Suprapubic skin (tissue), 4 donors: ENCODE data around the gene KSR1. TPM values are rescaled to one million over a fixed set of nuclear protein-coding genes. Genes with fewer than 3 reads are reported as not detected.

Experiments used
- DNase-seq, 2 donors: peaks; one replicate each; pipeline ENCODE4 v3.0.0-alpha.2; 2019; ENCODE audit warnings: low spot score in 2 of 2
- H3K27ac ChIP-seq: fragments of 200-600 bp; sonication (generic); one replicate; pipeline ENCODE4 v1.5.1; 2019
- H3K27me3 ChIP-seq: fragments of 200-600 bp; sonication (generic); one replicate; pipeline ENCODE4 v1.5.1; 2019
- H3K36me3 ChIP-seq: fragments of 200-600 bp; sonication (generic); one replicate; pipeline ENCODE4 v1.5.1; 2019
- H3K4me1 ChIP-seq: fragments of 200-600 bp; sonication (generic); one replicate; pipeline ENCODE4 v1.5.1; 2019
- H3K4me3 ChIP-seq: fragments of 200-600 bp; sonication (generic); one replicate; pipeline ENCODE4 v1.5.1; 2019; ENCODE audit warnings: mild to moderate bottlenecking
- H3K9me3 ChIP-seq: fragments of 200-600 bp; sonication (generic); one replicate; pipeline ENCODE4 v1.5.1; 2019
- CTCF ChIP-seq, 2 donors: fragments of 200-600 bp in 1 of 2; fragments of 450-650 bp in 1 of 2; sonication (generic) in 1 of 2; IDR thresholded peaks; one replicate each; pipeline ENCODE4 v1.5.1; 2016 to 2019; ENCODE audit warnings: antibody characterized with exemption in 2 of 2, mild to moderate bottlenecking in 1 of 2, moderate library complexity in 1 of 2
- EP300 ChIP-seq: sonication (generic); formaldehyde crosslinking; IDR thresholded peaks from one replicate; pipeline ENCODE4 v1.6.1; 2017; ENCODE audit warnings: antibody characterized with exemption
- POLR2A ChIP-seq, 2 donors: fragments of 450-650 bp; IDR thresholded peaks; one replicate each; pipeline ENCODE4 v1.6.1; 2017; ENCODE audit warnings: antibody characterized with exemption in 2 of 2, mild to moderate bottlenecking in 2 of 2, moderate library complexity in 2 of 2
- POLR2AphosphoS5 ChIP-seq, 3 donors: sonication (generic); formaldehyde crosslinking; IDR thresholded peaks; one replicate each; pipeline ENCODE4 v1.6.1; 2017; ENCODE audit warnings: antibody characterized with exemption in 3 of 3
- WGBS: methylation state at CpG from one replicate; pipeline ENCODE4 v1.1.5; 2018; 5-methylcytosine and 5-hydroxymethylcytosine counted together
- total RNA-seq, 4 donors: library from RNA; depleted of rRNA; stranded (reverse); fragments of >200 nt; gene quantifications; one replicate each; pipeline ENCODE4 v1.1.0, GENCODE V29; 2016

KSR1 gene
- total RNA-seq, 4 donors from 2014 or later = 38.1 to 54.0 (median 49.5) TPM

- Histone ChIP-seq H3K27ac (no peak overlapping the region), H3K4me1 (peaks cover 12% of the 10 kb centered on the region), H3K9me3 (no peaks in the 10 kb centered on the region), H3K4me3 (no peak overlapping the region), H3K36me3 (no peaks in the 10 kb centered on the region), H3K27me3 (no peaks in the 10 kb centered on the region)
- no peak for TF ChIP-seq CTCF (IDR thresholded peaks at IDR 0.05)
- no peak for TF ChIP-seq POLR2AphosphoS5 (IDR thresholded peaks at IDR 0.05)
- no peak for TF ChIP-seq POLR2A (IDR thresholded peaks at IDR 0.05)
- TF ChIP-seq EP300 = no peak
- DNase-seq = no peak
- WGBS = 81% methylated on average over 10 of the region's 10 CpGs
These were observed 55.1 kb downstream of the KSR1 start for GRCh38 chr17:27511168-27511883.

GRCh38 chr17:27512031-27512430 is 55.8 kb downstream of the KSR1 start:
- WGBS = 78% methylated on average over 2 of the region's 2 CpGs
- Histone ChIP-seq H3K27ac (no peak overlapping the region), H3K4me3 (no peak overlapping the region), H3K9me3 (no peaks in the 10 kb centered on the region), H3K36me3 (no peaks in the 10 kb centered on the region), H3K4me1 (peaks cover 7% of the 10 kb centered on the region), H3K27me3 (no peaks in the 10 kb centered on the region)
- no peak for DNase-seq
- no peak for TF ChIP-seq POLR2A (IDR thresholded peaks at IDR 0.05)
- TF ChIP-seq EP300 = no peak
- TF ChIP-seq CTCF (IDR thresholded peaks at IDR 0.05) = no peak
- TF ChIP-seq POLR2AphosphoS5 (IDR thresholded peaks at IDR 0.05) = no peak

GRCh38 chr17:27512511-27513346 is 56.5 kb downstream of the KSR1 start:
- H3K27me3 ChIP-seq = no peaks in the 10 kb centered on the region
- H3K9me3 ChIP-seq = no peaks in the 10 kb centered on the region
- H3K36me3 ChIP-seq = no peaks in the 10 kb centered on the region
- H3K27ac ChIP-seq = no peak overlapping the region
- peaks cover 7% of the 10 kb centered on the region for H3K4me1 ChIP-seq
- DNase-seq = no peak
- TF ChIP-seq POLR2A (IDR thresholded peaks at IDR 0.05) (no peak), EP300 (no peak), CTCF (IDR thresholded peaks at IDR 0.05) (no peak), POLR2AphosphoS5 (IDR thresholded peaks at IDR 0.05) (no peak)
- H3K4me3 ChIP-seq = no peak overlapping the region
- 88% methylated on average over 15 of the region's 15 CpGs for WGBS

- Histone ChIP-seq H3K9me3 (no peaks in the 10 kb centered on the region), H3K4me3 (no peak overlapping the region), H3K36me3 (no peaks in the 10 kb centered on the region), H3K4me1 (peaks cover 18% of the 10 kb centered on the region), H3K27me3 (no peaks in the 10 kb centered on the region), H3K27ac (no peak overlapping the region)
- 84% methylated on average over 7 of the region's 8 CpGs for WGBS
- no peak for DNase-seq
- TF ChIP-seq EP300 (no peak), POLR2AphosphoS5 (IDR thresholded peaks at IDR 0.05) (no peak), POLR2A (IDR thresholded peaks at IDR 0.05) (no peak)
These were observed 57.6 kb downstream of the KSR1 start for GRCh38 chr17:27513849-27514248.

GRCh38 chr17:27514595-27515413 is 58.6 kb downstream of the KSR1 start:
- Histone ChIP-seq H3K36me3 (no peaks in the 10 kb centered on the region), H3K4me3 (no peak overlapping the region), H3K27me3 (no peaks in the 10 kb centered on the region), H3K4me1 (peaks cover 25% of the 10 kb centered on the region), H3K9me3 (no peaks in the 10 kb centered on the region), H3K27ac (no peak overlapping the region)
- DNase-seq = no peak
- 65% methylated on average over 7 of the region's 7 CpGs for WGBS
- no peak for TF ChIP-seq CTCF (IDR thresholded peaks at IDR 0.05)
- TF ChIP-seq POLR2AphosphoS5 (IDR thresholded peaks at IDR 0.05) = no peak
- no peak for TF ChIP-seq EP300
- TF ChIP-seq POLR2A (IDR thresholded peaks at IDR 0.05) = no peak
